PC-3 (cell line): ENCODE measurements around the gene LRRC49. TPM values are rescaled to one million over a fixed set of nuclear protein-coding genes. Genes with fewer than 3 reads are reported as not detected.
"Not testable (repeated sequence)": the region's sequence is repeated elsewhere in the genome, so short reads cannot be mapped to it uniquely, and the experiment has no call there.

Experiments
- ATAC-seq: fragments of 200-7000 bp; cut with Tn5 transposase; 2 replicates; pipeline ENCODE4 v1.9.1; 2020; ENCODE audit warnings: mild to moderate bottlenecking, moderate library complexity
- BruUV-seq: library from RNA; stranded (reverse); fragments of 400-500 nt; replicated peaks from 2 replicates; lab custom pipeline; 2021; lab: Mats Ljungman, UMichigan
- CTCF ChIA-PET: fragments of 300-600 bp; sonication (Branson Sonifier 250); formaldehyde crosslinking; loops from one replicate; lab custom pipeline; 2022; ENCODE audit warnings: antibody characterized with exemption; lab: Charles Lee
- POLR2A ChIA-PET: fragments of 300-600 bp; sonication (Branson Sonifier 250); formaldehyde crosslinking; loops from one replicate; lab custom pipeline; 2022; ENCODE audit warnings: antibody characterized with exemption; ENCODE audit not compliant: unreplicated experiment; lab: Charles Lee
- DNase-seq: peaks from one replicate; pipeline ENCODE4 v3.0.0-alpha.2; 2015
- H2AFZ ChIP-seq: fragments of 300-600 bp; sonication (generic); 2 replicates; pipeline ENCODE4 v1.6.0; 2016; ENCODE audit warnings: antibody characterized with exemption, low read length
- H3F3A ChIP-seq: fragments of 300-600 bp; sonication (generic); one replicate; pipeline ENCODE4 v1.6.0; 2017; ENCODE audit warnings: antibody characterized with exemption, low read length, control low read depth, mild to moderate bottlenecking; ENCODE audit not compliant: unreplicated experiment
- H3K27ac ChIP-seq: fragments of 300-600 bp; sonication (generic); 2 replicates; pipeline ENCODE4 v1.5.1; 2016; ENCODE audit warnings: mild to moderate bottlenecking, low read length
- H3K27me3 ChIP-seq: fragments of 300-600 bp; sonication (generic); 2 replicates; pipeline ENCODE4 v1.6.1; 2016; ENCODE audit warnings: low read length, mixed read lengths
- H3K36me3 ChIP-seq: fragments of 300-600 bp; sonication (generic); 2 replicates; pipeline ENCODE4 v1.6.1; 2016; ENCODE audit warnings: low read depth, mixed run types, low read length, mixed read lengths
- H3K4me1 ChIP-seq: fragments of 300-600 bp; sonication (generic); 2 replicates; pipeline ENCODE4 v1.5.1; 2016; ENCODE audit warnings: low read length; ENCODE audit not compliant: insufficient read depth
- H3K4me2 ChIP-seq: fragments of 300-600 bp; sonication (generic); 2 replicates; pipeline ENCODE4 v1.6.0; 2016; ENCODE audit warnings: low read length
- H3K4me3 ChIP-seq: fragments of 300-600 bp; sonication (generic); 2 replicates; pipeline ENCODE4 v1.5.1; 2016; ENCODE audit warnings: mild to moderate bottlenecking, low read length, mixed read lengths
- H3K79me2 ChIP-seq: fragments of 300-600 bp; sonication (generic); 2 replicates; pipeline ENCODE4 v1.6.1; 2017; ENCODE audit warnings: low read length, mixed read lengths
- H3K9ac ChIP-seq: fragments of 300-600 bp; sonication (generic); 2 replicates; pipeline ENCODE4 v1.6.0; 2016; ENCODE audit warnings: mild to moderate bottlenecking, low read length
- H3K9me2 ChIP-seq: fragments of 300-600 bp; sonication (generic); replicated peaks from 2 replicates; pipeline ENCODE4 v1.6.1; 2016; ENCODE audit warnings: mixed run types, low read length, mixed read lengths
- H3K9me3 ChIP-seq: fragments of 300-600 bp; sonication (generic); 2 replicates; pipeline ENCODE4 v1.6.1; 2016; ENCODE audit warnings: low read length, mixed read lengths
- H4K20me1 ChIP-seq: fragments of 300-600 bp; sonication (generic); 2 replicates; pipeline ENCODE4 v1.6.1; 2016; ENCODE audit warnings: low read length, mixed read lengths
- EZH2 ChIP-seq: fragments of 300-600 bp; sonication (generic); IDR thresholded peaks from one replicate; pipeline ENCODE4 v1.6.1; 2017; ENCODE audit warnings: antibody characterized with exemption, mild to moderate bottlenecking, low read length; ENCODE audit not compliant: unreplicated experiment
- EZH2phosphoT487 ChIP-seq: fragments of 300-600 bp; sonication (generic); IDR thresholded peaks from 2 replicates; pipeline ENCODE4 v1.6.1; 2018; ENCODE audit warnings: mild to moderate bottlenecking, antibody characterized with exemption, low read length, borderline replicate concordance
- intact Hi-C: fragments of 100-400 bp; cut with micrococcal nuclease; formaldehyde crosslinking; loops from 2 replicates; pipeline ENCODE4 v1.9.0; 2023
- total RNA-seq: library from RNA; depleted of rRNA; stranded (reverse); fragments of >200 nt; gene quantifications from 2 replicates; pipeline ENCODE4 v1.2.3, GENCODE V29; 2014
- TF ChIP-seq, protein P1 (sequence below): fragments of 300-600 bp; sonication (generic); conservative IDR thresholded peaks from 2 replicates; pipeline ENCODE4 v1.5.1; 2017; ENCODE audit warnings: antibody characterized with exemption, low read depth, mild to moderate bottlenecking, low read length

LRRC49 gene
- total RNA-seq, 1 experiment from 2014 or later: 7.7 TPM

DNA sequence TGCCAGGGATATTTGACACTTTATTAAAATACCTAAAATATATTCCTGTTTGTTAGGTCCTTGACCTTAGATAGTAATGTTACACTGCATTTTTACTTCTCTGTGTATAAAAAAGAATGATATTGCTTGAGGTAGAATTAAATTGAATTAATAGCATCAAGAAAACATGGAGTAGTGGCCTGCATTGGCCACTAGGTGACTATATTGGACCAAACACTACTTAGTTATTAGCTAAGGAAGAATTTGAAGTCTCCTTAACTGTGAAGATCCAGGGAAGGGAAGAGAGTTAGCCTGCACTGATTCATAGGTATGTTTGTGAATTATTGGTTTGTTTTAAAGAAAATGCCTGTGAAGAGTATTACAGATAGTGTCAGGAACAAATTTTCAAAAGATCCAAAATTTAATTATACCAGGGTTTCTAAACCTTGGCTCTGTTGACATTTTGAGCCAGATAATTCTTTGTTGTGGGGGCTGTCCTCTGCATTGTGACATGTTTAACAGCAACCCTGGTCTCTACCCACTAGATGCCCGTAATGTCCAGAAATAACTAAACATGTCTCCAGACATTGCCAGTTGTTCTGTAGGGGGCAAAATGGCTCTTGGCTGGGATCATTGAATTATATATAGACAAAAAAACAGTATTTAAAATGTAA lies 119.0 kb downstream of the LRRC49 start:
- DNase-seq (peak; percentile 82), ATAC-seq (peak; percentile 87)
- intact Hi-C loops: loop anchor here (1.0 to 5.0 kb wide), 3 partner anchors 66 to 431 kb away; no protein-coding TSS in a partner anchor
- H2AFZ ChIP-seq: no peak overlapping the region
- no peaks in the 10 kb centered on the region for H3K36me3 ChIP-seq
- H3K4me3 ChIP-seq: no peak overlapping the region
- CTCF ChIA-PET: interaction anchor here (0.5 to 0.7 kb wide), 8 partner anchors 85 to 339 kb away, joined by 3 read pairs; no protein-coding TSS in a partner anchor
- H3K27ac ChIP-seq: peak overlapping the region; percentile 34
- no peaks in the 10 kb centered on the region for H3K27me3 ChIP-seq
- H3K79me2 ChIP-seq: no peaks in the 10 kb centered on the region
- no peaks in the 10 kb centered on the region for H4K20me1 ChIP-seq
- POLR2A ChIA-PET: interaction anchor here (0.6 kb wide), 2 partner anchors 9 to 101 kb away, joined by 3 to 19 read pairs; no protein-coding TSS in a partner anchor
- H3K9me3 ChIP-seq: no peaks in the 10 kb centered on the region
- peaks cover 15% of the 10 kb centered on the region for H3K4me1 ChIP-seq
- no peaks in the 10 kb centered on the region for H3F3A ChIP-seq
- no TSS peak for BruUV-seq
- H3K9ac ChIP-seq: peak overlapping the region; percentile 24; the same call in 1 of the 2 replicates
- no peaks in the 10 kb centered on the region for H3K9me2 ChIP-seq
- no peak for TF ChIP-seq EZH2
- TF ChIP-seq, protein P1, sequence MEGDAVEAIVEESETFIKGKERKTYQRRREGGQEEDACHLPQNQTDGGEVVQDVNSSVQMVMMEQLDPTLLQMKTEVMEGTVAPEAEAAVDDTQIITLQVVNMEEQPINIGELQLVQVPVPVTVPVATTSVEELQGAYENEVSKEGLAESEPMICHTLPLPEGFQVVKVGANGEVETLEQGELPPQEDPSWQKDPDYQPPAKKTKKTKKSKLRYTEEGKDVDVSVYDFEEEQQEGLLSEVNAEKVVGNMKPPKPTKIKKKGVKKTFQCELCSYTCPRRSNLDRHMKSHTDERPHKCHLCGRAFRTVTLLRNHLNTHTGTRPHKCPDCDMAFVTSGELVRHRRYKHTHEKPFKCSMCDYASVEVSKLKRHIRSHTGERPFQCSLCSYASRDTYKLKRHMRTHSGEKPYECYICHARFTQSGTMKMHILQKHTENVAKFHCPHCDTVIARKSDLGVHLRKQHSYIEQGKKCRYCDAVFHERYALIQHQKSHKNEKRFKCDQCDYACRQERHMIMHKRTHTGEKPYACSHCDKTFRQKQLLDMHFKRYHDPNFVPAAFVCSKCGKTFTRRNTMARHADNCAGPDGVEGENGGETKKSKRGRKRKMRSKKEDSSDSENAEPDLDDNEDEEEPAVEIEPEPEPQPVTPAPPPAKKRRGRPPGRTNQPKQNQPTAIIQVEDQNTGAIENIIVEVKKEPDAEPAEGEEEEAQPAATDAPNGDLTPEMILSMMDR: peak; percentile 93
- H3K4me2 ChIP-seq: no peak overlapping the region

DNA sequence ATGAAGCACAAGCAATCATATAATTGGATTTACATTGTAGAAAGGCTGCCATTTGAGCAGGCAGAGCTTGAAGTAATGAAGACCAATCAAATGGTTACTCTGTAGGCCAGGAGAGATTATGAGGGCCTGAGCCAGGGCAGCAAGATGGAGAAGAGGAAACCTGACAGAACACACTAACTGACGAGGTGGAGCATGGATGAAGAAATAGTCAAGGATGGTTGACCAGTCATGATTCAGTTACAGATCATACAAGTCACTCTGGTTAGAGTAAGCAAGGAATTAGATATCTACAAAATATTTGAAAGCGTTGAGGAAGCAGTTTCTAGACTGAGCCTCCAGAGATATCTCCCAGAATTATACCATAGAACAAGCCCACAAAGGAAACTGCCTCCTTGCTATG lies 120.8 kb downstream of the LRRC49 start:
- H3K27me3 ChIP-seq: no peaks in the 10 kb centered on the region
- POLR2A ChIA-PET: no interaction called here
- peaks cover 15% of the 10 kb centered on the region for H3K4me1 ChIP-seq
- H3K27ac ChIP-seq: no peak overlapping the region
- no peaks in the 10 kb centered on the region for H3F3A ChIP-seq
- intact Hi-C loops: loop anchor here (5.0 kb wide), 1 partner anchor 64 kb away; no protein-coding TSS in a partner anchor
- H3K36me3 ChIP-seq: no peaks in the 10 kb centered on the region
- CTCF ChIA-PET: no interaction called here
- no peaks in the 10 kb centered on the region for H3K9me3 ChIP-seq
- no TSS peak for BruUV-seq
- H3K4me3 ChIP-seq: no peak overlapping the region
- H3K4me2 ChIP-seq: no peak overlapping the region
- ATAC-seq (no peak), DNase-seq (no peak)
- H3K9me2 ChIP-seq: no peaks in the 10 kb centered on the region
- no peaks in the 10 kb centered on the region for H3K79me2 ChIP-seq
- TF ChIP-seq, protein P1: no peak
- TF ChIP-seq EZH2 (no peak), EZH2phosphoT487 (no peak)
- H3K9ac ChIP-seq: no peak overlapping the region
- no peaks in the 10 kb centered on the region for H4K20me1 ChIP-seq
- no peak overlapping the region for H2AFZ ChIP-seq

DNA sequence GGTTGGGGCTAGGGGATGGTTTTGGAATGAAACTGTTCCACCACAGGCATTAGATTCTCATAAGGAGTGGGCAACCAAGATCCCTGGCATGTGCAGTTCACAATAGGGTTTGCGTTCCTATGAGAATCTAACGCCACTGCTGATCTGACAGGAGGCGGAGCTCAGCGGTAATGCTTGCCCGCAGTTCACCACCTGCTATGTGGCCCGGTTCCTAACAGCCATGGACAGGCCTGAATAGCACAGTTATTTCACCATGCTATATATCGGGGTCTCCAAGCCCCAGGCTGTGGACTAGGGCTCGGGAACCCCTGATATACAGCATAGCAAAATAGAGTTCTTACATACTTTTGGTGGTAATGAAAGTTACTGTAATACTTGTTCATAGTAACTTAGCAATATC lies 122.7 kb downstream of the LRRC49 start:
- no peaks in the 10 kb centered on the region for H3K36me3 ChIP-seq
- DNase-seq (no peak), ATAC-seq (no peak)
- TF ChIP-seq, protein P1: no peak
- H2AFZ ChIP-seq: no peak overlapping the region
- no peaks in the 10 kb centered on the region for H3F3A ChIP-seq
- CTCF ChIA-PET: no interaction called here
- intact Hi-C loops: no loop called here
- H3K27me3 ChIP-seq: no peaks in the 10 kb centered on the region
- peaks cover 15% of the 10 kb centered on the region for H3K4me1 ChIP-seq
- H3K9me3 ChIP-seq: no peaks in the 10 kb centered on the region
- no peak overlapping the region for H3K4me3 ChIP-seq
- no peaks in the 10 kb centered on the region for H4K20me1 ChIP-seq
- no peak overlapping the region for H3K27ac ChIP-seq
- no peak overlapping the region for H3K9ac ChIP-seq
- H3K9me2 ChIP-seq: no peaks in the 10 kb centered on the region
- H3K4me2 ChIP-seq: no peak overlapping the region
- POLR2A ChIA-PET: no interaction called here
- no TSS peak for BruUV-seq
- no peaks in the 10 kb centered on the region for H3K79me2 ChIP-seq

DNA sequence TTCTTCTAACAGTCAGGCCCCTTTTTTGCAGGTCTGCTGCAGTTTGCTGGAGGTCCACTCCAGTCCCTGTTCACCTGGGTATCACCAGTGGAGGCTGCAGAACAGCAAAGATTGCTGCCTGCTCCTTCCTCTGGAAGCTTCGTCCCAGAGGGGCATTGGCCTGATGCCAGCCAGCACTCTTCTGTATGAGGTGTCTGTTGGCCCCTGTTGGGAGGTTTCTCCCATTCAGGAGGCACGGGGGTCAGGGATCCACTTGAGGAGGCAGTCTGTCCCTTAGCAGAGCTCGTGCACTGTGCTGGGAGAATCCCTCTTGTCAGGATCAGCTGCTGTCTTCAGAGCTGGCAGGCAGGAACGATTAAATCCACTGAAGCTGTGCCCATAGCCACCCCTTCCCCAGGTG lies 138.6 kb downstream of the LRRC49 start:
- ATAC-seq, H4K20me1 ChIP-seq, CTCF ChIA-PET, H3K4me3 ChIP-seq, H3K27me3 ChIP-seq, H3F3A ChIP-seq, H3K9me3 ChIP-seq, H3K9ac ChIP-seq, H3K4me2 ChIP-seq, intact Hi-C loops, H3K79me2 ChIP-seq, H2AFZ ChIP-seq, H3K36me3 ChIP-seq, H3K27ac ChIP-seq, H3K4me1 ChIP-seq, DNase-seq, H3K9me2 ChIP-seq, BruUV-seq: not testable (repeated sequence)
- POLR2A ChIA-PET: interaction anchor here (0.6 kb wide), 1 partner anchor 25 kb away, joined by 3 read pairs; no protein-coding TSS in a partner anchor
